GM19395 (cell line): ENCODE results near the gene IFNA21.
"Not testable (repeated sequence)": the region's sequence is repeated elsewhere in the genome, so short reads cannot be mapped to it uniquely, and the experiment has no call there.

Experiments used
- ATAC-seq: cut with Tn5 transposase; IDR thresholded peaks from one replicate; pipeline ENCODE4 v1.9.1; 2021; ENCODE audit warnings: mild to moderate bottlenecking, moderate library complexity; ENCODE audit not compliant: unreplicated experiment

Gene IFNA21

GRCh38 chr9:21166560-21166959, at the start of gene IFNA21:
Gene IFNA21, minus strand, starts transcription at chr9:21166660. Its CDS starts 48 bp downstream, at chr9:21166612.
- ATAC-seq: not testable (repeated sequence)

GRCh38 chr9:21213411-21214326, 47.2 kb upstream of the IFNA21 start:
- peak; percentile 87 for ATAC-seq

GRCh38 chr9:21212160-21212559, 45.7 kb upstream of the IFNA21 start:
- ATAC-seq: not testable (repeated sequence)

DNA sequence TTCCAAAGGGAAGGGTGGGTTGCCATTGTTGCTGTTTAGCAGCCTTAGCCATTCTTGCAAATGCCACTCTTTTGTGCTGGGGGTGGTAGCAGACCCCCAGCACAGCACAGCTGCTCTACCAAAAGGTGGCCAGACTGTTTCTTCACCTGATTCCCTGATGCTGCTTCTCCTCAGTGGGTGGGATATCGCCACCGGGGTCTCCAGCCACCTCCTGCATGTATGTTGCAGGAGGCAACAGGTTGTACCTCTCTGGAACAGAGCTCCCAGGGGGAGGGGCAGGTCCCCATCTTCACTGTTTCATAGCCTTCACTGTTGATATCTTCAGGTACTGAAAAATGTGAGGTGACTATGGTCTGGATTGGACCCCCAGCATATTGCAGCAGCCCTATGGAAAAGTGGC, 44.3 kb upstream of the IFNA21 start:
- ATAC-seq: not testable (repeated sequence)

- ATAC-seq: no peak
These were observed 43.9 kb upstream of the IFNA21 start for GRCh38 chr9:21210311-21210710.

- not testable (repeated sequence) for ATAC-seq
These were observed 40.6 kb upstream of the IFNA21 start, which contains the start of gene IFNA10 for GRCh38 chr9:21207043-21207442. Gene IFNA10, minus strand, starts transcription at chr9:21207143. Its CDS starts 46 bp downstream, at chr9:21207097.

GRCh38 chr9:21205204-21205603, 38.7 kb upstream of the IFNA21 start:
- no peak for ATAC-seq

DNA sequence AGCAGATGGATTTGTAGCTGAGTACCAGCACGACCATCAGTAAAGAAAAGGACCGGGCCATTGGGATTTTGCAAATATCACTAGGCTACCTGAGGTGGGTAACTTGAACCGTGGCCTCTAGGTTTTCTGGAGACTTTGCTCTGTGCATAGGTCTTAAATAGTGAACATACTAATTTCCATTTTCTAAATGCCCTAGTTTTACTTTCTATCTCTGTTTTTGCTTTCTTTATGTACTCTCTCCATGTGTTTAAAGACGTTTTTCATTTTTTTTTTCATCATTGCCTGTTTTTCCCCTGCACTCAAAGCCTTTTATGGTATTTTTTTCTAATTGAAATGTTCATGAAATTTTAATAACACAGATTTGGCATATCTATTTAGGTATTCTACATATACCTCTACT, 35.6 kb upstream of the IFNA21 start, which contains the start of gene IFNA7:
Gene IFNA7 (minus strand): TSS at position 101 of the 400 bp plus-strand sequence. CDS start 40 bp downstream, at position 61.
- ATAC-seq: not testable (repeated sequence)

DNA sequence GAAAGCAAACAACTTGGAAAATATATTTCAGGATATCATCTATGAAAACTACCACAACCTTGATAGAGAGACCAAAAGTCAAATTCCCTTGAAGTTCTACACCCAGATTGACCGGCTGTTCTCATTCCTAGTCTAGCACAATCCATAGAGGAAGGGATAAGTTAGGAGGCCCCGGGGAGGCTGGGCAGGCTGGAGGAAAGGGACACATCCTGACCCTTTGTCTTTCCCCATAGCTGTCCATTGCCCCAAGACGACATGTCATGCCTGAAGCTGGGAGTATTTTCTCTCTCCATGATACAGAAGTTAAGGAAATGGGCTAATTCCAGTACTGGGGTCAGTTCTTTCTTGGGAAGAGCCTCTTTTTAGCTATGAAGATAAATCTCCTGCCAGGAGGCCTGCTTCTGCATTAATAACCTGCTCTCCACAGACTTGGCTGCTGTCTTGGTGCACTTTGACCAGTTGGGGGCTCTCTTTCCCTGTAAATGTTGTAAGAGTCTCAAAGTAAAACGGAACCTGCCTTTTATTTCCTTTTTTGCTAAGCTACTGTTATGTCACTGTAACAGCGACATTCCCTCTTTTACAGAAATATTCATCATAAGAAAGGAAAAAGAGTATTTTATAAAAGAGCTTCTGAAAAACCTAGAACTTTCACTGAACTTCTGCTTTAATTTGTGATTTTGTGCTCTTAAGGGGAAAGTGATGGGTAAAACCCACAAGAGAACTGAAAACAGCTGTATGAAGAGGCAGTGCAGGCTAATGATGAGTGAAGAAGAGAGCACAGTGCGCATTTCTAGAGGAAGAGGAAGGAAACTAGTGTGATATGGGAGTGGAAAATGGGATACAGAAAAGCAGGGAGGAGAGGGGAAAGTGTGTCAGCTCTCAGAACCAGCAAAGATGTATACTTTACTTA, 28.7 kb upstream of the IFNA21 start:
- ATAC-seq: peak; percentile 99

GRCh38 chr9:21187487-21187886, 21.0 kb upstream of the IFNA21 start, which contains the start of gene IFNA4:
Gene IFNA4, minus strand, starts transcription at chr9:21187587. Its CDS starts 56 bp downstream, at chr9:21187531.
- ATAC-seq: not testable (repeated sequence)

- peak; percentile 95 for ATAC-seq
These were observed 16.6 kb upstream of the IFNA21 start for GRCh38 chr9:21182810-21183736.

- no peak for ATAC-seq
These were observed 8.2 kb upstream of the IFNA21 start for GRCh38 chr9:21174671-21175070.

DNA sequence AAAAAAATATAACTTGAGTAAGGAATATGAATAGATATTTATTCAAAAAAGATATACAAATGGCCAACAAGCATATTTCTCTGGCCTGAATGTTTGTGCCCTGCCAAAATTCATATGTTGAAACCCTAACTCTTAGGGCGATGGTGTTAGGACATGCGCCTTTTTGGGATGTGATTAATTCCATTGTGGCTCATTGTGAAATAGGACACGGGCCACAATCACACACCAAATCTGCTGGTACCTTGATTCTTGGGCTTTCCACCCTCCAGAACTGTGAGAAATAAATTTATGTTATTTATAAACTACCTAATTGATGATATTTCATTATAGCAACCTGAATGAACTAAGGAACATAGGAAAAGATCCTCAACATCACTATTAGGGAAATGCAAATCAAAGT, 5.7 kb upstream of the IFNA21 start:
- ATAC-seq: no peak

DNA sequence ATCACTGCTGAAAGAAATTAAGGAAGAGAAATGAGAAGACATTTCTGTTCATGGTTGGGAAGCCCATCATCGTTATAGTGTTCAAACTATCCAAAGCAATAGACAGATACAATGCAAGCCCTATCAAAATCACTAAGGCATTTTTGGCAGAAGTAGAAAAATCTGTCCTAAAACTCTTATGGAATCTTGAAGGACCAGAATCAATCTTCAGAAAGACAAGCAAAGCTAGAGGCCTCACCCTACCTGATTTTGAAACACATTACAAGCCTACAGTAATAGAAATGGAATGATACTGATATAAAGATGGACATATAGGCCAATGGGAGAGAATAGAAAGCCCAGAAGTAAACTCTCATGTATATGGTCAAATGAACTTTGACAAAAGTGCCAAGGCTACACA, 4.9 kb upstream of the IFNA21 start:
- no peak for ATAC-seq

DNA sequence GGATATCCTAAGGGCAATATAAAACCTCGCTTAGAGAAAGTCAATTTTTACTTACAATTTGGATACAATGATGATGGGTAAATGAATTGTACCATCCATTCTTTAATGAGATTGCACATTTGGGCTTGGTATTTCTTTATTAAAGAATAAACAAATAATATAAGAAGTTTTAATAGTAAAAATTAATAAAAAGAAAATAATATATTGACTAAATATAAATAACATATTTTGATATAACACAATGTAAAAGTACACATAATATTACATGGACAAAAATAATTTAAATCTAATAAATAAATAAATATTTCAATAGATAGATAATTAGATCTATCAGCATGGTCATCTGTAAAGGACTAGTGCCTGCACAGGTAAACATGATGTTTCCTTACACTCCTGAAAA, 944 bp downstream of the IFNA21 start:
- ATAC-seq: no peak

- peak; percentile 97 for ATAC-seq
These were observed 6.3 kb downstream of the IFNA21 start for GRCh38 chr9:21160178-21160577.

DNA sequence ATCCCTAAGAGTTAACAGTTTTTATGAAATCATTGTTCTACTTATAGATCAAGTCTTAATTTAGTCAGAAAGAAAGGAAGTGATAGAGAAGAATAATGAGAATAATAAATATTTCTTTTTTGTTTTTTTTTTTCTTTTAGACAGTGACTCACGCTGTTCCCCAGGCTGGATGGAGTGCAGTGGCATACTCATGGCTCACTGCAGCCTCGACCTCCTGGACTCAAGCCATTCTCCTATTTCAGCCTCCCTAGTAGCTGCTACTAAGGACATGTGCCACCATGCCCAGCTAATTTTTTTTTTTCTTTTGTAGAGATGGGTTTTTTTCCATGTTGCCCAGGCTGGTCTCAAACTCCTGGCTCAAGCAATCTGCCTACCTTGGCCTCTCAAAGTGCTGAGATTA, 11.0 kb downstream of the IFNA21 start:
- ATAC-seq: no peak

GRCh38 chr9:21154018-21154608, 12.3 kb downstream of the IFNA21 start:
- ATAC-seq: peak; percentile 94

GRCh38 chr9:21153336-21154017, 13.0 kb downstream of the IFNA21 start:
- peak; percentile 47 for ATAC-seq
